Right ventricle myocardium inferior (tissue), 1 donor: Measurements from ENCODE around the gene GNAQ. TPM values are rescaled to one million over a fixed set of nuclear protein-coding genes. Genes with fewer than 3 reads are reported as not detected.

Source experiments
- ATAC-seq: fragments of 200-7000 bp; cut with Tn5 transposase; one replicate; pipeline ENCODE4 v1.9.1; 2020; ENCODE audit warnings: mild to moderate bottlenecking, moderate library complexity
- DNase-seq: peaks from one replicate; pipeline ENCODE4 v3.0.0; 2021; ENCODE audit errors: missing footprints
- intact Hi-C: fragments of 100-400 bp; cut with DNase I; formaldehyde crosslinking; loops from one replicate; pipeline ENCODE4 v1.11.0; 2022
- total RNA-seq: library from RNA; stranded (reverse); fragmentation: NEBNext Ultra II Directional; extraction: Animal tissue kit (Norgen Biotek cat#: 25700); gene quantifications from one replicate; pipeline ENCODE4 v1.2.1, GENCODE V29; 2021
- donor health status: DM: no; HTN: yes; CAD: no; lungs with severe emphysema.

Gene GNAQ
- total RNA-seq, 1 donor from 2014 or later = 15.9 TPM

DNA sequence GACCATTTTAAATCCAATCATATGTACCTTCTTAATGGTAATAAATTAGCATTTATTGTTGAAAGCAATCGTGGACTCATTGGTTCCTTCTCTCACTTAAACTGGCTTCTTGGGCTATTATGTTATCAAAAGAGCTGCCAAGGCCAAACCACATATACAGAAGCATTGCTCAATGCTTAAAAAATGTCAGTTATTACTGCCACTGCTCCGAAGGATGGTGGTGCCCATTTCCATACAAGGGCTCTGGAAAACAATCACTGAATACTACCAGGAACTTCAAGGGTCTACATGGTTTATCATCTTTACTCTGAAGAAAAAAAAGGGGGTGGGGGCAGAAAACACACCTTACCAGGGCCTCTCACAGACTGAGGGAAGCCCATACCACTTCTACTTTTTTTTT is 104.3 kb downstream of the GNAQ start:
- no peak for ATAC-seq
- DNase-seq = no peak
- intact Hi-C loops = no loop called here

DNA sequence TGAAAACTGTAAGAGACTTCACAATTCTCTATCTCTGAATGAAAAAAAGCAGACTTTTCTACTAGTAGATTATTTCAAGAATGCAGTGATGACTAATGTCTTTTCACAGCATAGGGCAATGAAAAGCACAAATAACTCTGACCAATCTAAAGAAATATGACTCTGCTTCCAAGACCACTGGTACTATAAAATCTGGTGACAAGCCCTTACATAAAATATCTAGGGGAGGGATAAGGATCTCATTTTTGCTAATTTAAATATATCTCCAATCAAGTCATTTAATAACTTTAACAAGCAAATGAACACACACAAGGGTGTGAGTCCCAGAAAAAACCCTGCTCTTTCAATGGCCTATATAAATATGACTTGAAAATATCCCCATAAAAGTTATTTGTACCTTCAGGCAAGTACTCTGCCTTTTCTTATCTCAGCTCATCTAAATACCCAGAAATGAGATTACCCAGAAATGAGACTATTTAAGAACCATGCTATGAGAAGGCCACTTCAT is 105.2 kb downstream of the GNAQ start:
- DNase-seq (no peak), ATAC-seq (no peak)
- intact Hi-C loops = no loop called here

DNA sequence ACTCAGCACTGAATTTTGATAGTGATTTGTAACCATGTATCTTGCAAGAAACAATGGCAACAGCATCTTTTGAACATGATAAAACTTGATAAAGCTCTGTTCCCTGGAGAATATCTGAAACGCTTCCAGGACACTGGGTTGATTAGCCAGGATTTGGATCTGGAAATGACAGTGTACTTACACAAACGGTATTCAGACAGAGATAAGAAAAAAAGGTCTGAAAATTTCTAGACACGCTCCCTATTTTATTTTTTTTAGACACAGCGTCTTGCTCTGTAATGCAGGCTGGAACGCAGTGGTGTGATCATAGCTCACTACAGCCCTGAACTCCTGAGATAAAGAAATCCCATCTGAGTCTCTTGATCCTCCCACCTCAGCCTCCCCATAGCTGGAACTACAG is 109.0 kb downstream of the GNAQ start:
- DNase-seq (no peak), ATAC-seq (no peak)
- intact Hi-C loops = no loop called here

DNA sequence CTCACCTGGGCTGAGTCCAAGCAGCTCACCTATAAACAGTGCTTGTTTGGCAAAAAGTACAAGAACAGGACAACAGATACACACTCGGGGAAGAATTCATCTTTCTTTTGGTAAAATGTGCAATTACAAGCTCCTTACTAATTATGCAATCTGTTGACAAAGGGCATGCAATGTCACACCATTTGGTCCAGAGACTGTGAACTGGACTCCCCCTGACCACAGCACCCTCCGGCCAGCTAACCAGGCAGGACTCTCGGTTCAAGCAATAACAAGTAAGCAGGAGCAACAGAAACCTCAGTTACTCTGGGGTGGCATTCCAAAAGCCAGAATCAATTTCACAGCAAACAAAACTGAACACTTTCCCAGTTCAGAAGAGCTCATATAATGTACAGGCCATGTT is 113.8 kb downstream of the GNAQ start:
- intact Hi-C loops = no loop called here

DNA sequence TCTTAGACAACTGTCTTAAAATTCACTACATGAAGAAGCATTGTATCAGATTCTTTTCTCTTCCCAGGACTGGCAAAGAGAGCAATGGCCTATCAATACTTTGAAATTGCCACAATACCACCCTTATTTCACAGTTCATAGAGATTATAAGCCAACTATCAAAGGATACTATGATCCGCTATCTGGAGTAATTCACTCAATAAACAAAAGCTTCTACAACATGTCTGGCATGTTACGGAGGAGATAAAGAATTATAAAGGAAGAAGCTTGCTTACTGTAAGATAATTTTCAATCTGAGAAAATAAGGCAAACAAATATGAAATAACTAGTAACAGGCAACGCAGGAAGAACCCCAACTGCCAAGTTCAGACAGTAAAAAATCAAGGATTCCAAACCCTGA is 114.8 kb downstream of the GNAQ start:
- intact Hi-C loops = no loop called here
- DNase-seq (no peak), ATAC-seq (no peak)

More for the DNA sequence above, 113.8 kb downstream of the GNAQ start:
- DNase-seq (no peak), ATAC-seq (no peak)

DNA sequence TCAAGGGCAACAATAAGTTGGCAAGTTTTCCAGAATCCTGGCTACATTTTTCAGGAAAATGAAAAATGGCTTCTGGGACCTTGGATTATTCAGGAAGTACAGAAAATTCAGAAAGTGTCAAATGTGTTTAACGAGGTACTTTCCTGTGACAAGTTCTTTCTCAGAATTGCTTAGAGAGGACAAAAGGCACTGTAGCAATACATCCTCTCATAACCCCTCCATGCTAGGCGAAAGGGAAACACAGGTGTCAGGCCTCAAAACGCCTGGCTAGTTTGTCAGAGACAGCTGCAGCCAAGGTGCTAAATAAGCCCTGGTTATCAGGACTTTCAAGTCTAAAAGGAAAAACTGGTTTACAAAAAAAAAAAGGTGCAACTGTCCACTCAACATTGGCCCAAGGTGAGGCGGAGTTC is 115.2 kb downstream of the GNAQ start:
- intact Hi-C loops = no loop called here
- ATAC-seq (no peak), DNase-seq (no peak)

DNA sequence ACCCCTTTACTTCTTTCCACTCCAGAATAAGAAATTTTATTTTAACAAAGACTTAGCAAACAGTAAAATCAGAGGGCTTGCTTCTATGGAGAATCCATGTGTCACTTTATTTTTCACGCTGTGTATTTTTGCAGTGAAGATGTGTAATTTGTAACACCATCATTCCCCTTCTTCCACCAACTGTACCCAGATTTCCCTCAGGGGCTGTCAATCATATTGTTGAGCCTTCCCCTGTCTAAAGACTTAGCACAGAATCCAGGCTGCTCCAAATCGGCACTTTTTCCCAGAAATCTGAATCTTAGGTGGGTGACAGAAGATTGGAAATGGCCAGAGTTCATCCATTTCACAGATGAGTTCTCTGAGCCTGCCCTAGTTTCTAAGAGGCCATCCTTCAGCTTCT is 115.9 kb downstream of the GNAQ start:
- DNase-seq (no peak), ATAC-seq (no peak)
- intact Hi-C loops = no loop called here

DNA sequence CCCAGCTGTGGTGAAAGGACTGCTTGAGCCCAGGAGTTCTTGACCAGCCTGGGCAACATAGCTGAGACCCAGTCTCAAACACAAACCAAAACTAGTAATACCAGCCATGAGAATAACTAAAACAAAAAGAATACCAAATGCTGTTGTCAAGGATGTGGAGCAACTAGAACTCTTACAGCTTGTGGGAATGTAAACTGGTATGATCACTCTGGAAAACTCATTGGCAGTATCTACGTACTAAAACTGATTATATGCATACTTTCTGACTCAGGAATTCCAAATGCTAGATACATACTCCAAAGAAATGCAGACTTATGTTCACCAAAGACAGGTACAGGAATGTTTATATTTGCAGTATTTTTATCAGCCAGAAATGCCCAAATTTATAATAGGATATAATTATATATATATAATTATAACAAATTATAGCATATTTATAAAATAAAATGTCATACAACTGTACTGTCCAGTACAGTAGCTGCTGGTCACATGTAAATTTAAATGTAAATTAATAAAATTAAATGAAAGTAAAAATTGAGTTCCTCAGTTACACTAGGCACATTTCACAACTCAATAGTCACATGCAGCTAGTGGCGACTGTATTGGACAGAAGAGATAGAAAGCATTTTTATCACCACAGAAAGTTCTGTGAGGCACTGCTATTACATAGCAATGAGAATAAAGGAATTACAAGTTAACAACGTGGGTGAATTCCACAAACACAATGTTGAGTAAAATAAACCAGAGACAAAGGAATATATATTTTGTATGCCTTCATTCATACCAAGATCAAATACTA is 118.5 kb downstream of the GNAQ start:
- DNase-seq (no peak), ATAC-seq (no peak)
- intact Hi-C loops = no loop called here

DNA sequence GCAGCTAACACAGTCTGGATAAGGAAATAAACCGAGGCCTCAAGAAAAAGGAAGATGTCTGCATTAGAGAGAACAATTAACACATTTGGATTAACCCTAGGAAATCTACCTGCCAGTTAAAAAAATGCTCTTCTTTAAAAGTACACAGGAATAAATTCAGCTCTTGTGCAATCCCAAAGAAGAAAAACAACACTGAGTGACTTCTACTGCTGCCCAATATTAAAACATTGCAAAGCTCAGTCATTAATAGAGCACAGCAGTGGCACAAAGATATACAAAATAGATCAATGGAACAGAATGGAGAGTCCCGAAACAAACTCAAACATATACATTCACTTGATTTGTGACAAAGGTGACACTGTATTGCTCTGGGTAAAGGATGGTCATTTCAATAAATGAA is 119.7 kb downstream of the GNAQ start:
- ATAC-seq (no peak), DNase-seq (no peak)
- intact Hi-C loops = no loop called here

DNA sequence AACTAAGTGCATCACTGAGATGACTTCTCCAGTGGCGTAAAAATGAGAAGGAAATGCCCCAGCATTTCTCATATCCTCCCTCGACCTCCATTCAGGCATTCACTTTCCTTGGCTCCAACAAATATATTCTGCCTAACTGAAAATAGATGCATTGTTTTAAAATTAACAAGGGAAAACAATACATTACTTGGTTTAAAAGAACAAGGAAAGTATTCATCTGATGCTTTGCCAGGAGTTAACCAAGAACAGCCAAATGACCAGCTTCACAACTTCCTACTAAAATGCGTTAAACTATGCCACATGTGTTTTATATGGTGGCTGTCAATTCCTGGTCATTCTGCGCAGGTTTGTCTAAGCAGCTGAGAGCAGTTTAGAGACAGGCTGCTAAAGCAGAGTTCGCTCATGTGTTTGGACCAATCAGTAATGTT is 121.4 kb downstream of the GNAQ start:
- ATAC-seq = no peak
- DNase-seq = no peak
- intact Hi-C loops = no loop called here

DNA sequence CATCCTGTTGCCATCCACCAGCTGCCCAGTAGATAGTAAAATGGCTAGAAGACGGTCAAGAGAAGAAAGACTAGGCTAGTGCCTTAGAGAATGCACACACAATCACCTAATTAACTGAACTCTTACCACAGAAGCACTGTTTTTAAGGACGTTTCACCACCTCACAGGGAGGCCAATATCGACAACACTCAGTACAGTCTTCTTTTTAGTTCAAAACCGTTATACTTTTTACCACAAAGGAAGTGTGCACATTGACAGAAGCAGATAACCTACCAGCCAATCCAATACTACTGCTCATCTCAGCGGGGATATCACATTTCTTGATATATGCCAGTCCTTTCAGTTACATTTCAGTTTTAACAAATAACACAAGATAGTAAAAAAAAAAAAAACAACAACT is 122.3 kb downstream of the GNAQ start:
- DNase-seq (no peak), ATAC-seq (no peak)
- intact Hi-C loops = no loop called here

DNA sequence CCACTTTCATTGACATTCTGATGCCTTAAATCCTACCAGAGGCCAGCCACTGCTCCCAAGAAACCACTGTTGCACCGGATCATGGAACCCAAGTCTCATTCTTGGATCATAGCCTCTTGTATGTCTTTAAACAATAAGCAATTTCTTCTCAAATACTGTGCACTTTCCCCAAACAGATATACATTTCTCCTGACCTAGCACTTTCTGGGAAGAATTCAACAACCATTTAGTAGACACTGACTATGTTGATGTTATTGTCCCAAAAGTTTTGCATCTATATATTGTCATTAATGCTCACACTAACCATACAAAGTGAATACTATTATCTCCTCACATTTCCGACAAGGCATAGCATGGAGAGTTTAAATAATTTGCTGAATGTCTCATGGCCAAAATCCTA is 123.3 kb downstream of the GNAQ start:
- ATAC-seq (no peak), DNase-seq (no peak)
- intact Hi-C loops = no loop called here

DNA sequence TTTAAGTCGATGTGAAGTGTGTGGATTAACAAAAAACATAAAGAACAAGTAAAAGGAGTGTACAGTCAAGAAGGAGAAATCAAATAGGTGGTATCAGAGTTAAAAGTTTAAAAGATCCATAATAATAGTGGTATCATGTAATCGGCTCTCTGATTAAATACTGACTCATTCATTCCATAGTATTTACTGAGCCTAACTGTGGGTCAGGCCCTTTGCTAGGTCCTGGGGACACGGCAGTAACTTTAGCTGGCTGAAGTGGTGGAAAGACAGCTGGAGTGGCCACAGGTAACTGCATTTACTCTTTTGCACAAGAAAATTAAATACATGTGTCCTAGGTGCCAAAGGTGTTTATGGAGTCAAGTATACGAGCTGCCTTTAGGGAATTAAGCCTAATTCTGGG is 124.0 kb downstream of the GNAQ start:
- intact Hi-C loops = no loop called here
- ATAC-seq (no peak), DNase-seq (no peak)

DNA sequence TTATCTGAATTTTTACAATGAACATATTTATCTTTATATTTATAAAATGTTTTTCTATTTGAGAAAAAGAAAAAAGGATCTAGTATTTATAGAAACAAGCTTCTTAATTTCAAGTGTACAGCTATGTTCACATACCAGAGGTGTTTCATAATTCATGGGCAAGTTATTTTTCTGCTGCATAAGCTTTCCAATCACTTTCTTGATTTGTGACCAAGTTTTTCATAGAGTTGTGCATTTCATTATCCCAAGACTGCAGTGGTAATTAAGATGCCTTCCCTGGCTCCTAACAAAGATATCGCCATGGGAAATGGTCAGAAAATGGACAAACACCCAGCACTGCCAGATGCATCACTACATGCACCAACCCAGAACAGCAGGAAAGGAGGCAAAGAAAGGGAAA is 124.6 kb downstream of the GNAQ start:
- no peak for ATAC-seq
- intact Hi-C loops = no loop called here
- no peak for DNase-seq

DNA sequence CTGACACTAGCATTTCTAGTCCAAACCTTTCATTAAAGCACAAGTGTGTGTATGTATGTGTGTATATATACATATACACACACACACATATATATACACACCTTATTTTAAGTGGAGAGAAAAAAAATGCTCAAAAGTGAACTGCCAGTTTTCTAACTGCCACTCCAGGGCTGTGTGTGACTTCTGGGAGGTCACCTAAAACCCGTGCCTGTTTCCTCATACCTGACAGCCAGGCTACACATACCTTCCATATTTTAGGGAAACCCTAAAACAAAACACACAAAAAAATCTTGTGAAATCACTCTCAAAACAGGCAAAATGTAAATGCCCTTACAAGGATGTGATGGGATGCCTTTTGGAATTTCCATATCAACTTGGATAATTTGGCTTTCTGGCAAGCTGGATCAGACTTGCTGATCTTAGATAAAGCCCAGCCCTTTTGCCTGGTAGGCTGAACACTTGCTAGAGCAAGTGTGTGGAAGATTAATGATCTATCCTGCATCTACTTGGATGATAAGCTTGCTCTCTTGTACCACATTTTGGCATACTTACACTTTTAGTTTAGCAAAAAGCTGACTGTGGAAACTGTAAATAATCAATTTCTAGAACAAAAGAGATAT is 127.8 kb downstream of the GNAQ start:
- intact Hi-C loops = no loop called here
- DNase-seq = no peak
- no peak for ATAC-seq

DNA sequence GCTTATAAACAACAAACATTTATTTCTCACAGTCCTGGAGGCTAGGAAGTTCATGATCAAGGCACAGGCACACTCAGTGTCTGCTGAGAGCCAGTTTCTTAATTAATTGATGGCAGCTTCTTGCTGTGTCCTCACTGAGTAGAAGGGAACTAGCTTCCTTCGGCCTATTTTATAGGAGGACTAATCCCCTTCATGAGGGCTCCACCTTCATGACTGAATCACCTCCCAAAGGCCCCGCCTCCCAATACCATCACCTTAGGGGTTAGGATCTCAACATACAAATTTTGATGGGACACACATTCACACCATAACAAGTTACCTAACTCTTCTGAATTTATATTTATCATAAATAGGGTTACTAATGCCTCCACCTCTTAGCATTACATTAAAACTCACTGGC is 129.8 kb downstream of the GNAQ start:
- intact Hi-C loops = no loop called here
- no peak for DNase-seq
- ATAC-seq = no peak

DNA sequence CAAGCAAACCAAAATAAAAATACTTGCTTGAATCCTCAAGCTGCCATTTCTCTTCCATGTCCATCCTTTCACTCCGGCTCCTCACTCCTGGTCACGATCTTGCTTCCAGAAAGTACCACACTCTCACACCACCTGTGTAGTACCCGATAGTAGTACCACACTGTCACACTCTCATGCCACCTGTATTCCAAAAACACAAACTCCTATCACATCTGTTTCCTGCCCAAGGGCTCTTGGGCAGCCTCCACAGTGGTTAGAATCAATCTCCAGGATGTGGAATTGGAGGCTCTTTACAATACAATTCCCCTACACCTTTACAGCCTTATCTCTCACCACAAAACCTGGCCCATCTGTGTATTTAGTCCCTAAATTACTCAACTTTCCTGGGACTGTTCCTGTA is 130.6 kb downstream of the GNAQ start:
- ATAC-seq = no peak
- intact Hi-C loops = no loop called here

DNA sequence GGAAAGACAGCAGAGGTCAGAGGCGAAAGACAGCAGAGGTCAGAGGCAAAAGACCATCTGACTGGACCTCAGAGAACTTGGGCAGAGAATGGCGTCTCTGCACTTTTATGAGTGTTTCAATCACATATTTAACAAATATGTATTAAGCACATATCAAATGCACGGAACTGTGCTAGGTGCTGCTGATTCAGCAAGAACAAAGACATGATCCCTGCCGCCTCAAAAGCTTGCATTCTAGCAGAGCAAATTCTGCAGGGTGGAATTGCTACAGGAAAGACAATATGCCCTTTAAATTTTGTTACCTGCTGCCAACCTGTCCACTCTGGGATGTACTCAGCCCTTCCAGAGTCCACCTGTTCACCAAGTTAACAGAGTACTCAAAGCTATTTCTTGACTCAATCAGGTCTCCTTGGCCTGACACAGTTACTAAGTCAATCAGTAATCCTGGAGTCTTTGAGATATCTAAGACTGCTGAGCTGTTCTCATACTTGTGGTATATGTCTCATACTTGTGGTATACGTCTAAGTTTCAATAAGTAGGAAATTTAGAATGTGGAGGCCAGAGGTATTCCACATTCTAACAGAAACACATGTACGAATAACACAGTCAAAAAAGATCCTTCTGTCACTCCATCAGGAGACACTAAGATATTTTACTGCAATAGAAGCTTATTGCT is 131.8 kb downstream of the GNAQ start:
- intact Hi-C loops = no loop called here
- ATAC-seq (no peak), DNase-seq (no peak)

More for the DNA sequence above, 130.6 kb downstream of the GNAQ start:
- DNase-seq = no peak

DNA sequence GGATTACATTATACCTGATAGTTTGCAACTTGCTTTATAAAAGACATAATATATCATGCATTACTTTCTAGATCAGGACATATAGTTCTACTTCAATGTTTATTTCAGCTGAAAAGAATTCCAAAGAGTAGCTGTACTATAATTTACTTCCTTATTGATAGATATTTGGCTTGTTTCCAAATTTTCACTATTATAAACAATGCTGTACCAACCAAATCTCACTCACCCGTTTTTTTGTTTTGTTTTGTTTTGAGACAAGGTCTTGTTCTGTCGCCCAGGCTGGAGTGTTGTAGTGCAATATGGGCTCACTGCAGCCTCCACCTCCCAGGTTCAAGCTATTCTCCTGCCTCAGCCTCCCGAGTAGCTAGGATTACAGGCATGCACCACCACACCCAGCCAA is 132.7 kb downstream of the GNAQ start:
- DNase-seq = no peak
- ATAC-seq = no peak

More for the DNA sequence above, 132.7 kb downstream of the GNAQ start:
- intact Hi-C loops = no loop called here
